K562 (cell line): ENCODE measurements around the gene KIAA1958. TPM values are rescaled to one million over a fixed set of nuclear protein-coding genes. Genes with fewer than 3 reads are reported as not detected.

Source experiments
- ATAC-seq: fragments of 200-7000 bp; cut with Tn5 transposase; 3 replicates; pipeline ENCODE4 v1.9.1; 2020; ENCODE audit warnings: moderate library complexity
- BruUV-seq: library from RNA; stranded (reverse); fragments of 400-500 nt; replicated peaks from 2 replicates; lab custom pipeline; 2021; lab: Mats Ljungman, UMichigan
- CTCF ChIA-PET: fragments of 300-600 bp; formaldehyde crosslinking; extraction: SDS; loops from one replicate; lab custom pipeline; 2021; ENCODE audit warnings: low intra/inter-chr PET ratio; lab: Yijun Ruan, JAX
- POLR2A ChIA-PET: fragments of 300-600, 350-650 bp; sonication (Branson Sonifier 250); formaldehyde crosslinking; extraction: SDS; loops from one replicate; lab custom pipeline; 2021; ENCODE audit warnings: antibody characterized with exemption, inconsistent platforms; lab: Yijun Ruan, JAX
- DNase-seq, 4 experiments: peaks; one replicate each; pipeline versions ENCODE4 v3.0.0 to v3.0.0-alpha.2; 2011 to 2018; ENCODE audit warnings: low spot score in 3 of 4, mixed read lengths in 3 of 4; ENCODE audit errors: extremely low read depth in 1 of 4
- FAIRE-seq: peaks from 2 replicates; lab custom pipeline; 2011; peaks lifted over from hg19 to GRCh38; lab: Jason Lieb, UNC
- H2AFZ ChIP-seq: 2 replicates; pipeline ENCODE4 v1.6.0; 2011; ENCODE audit warnings: low read depth, low read length, control low read depth, inconsistent platforms
- H3K27ac ChIP-seq: fragments of 200-600 bp; 3 replicates; pipeline ENCODE4 v1.8.0; 2011; ENCODE audit warnings: low read depth, mild to moderate bottlenecking, control low read depth, inconsistent platforms, low read length, moderate library complexity, mixed read lengths; ENCODE audit errors: extremely low read depth
- H3K27me3 ChIP-seq, 2 experiments: fragments of 300-600 bp in 1 of 2; 2 replicates in 1 of 2; 3 replicates in 1 of 2; pipeline versions ENCODE4 v1.6.0 to v1.8.0; 2011; ENCODE audit warnings: inconsistent platforms in 2 of 2, low read length in 2 of 2, mild to moderate bottlenecking in 1 of 2, mixed read lengths in 1 of 2, moderate library complexity in 1 of 2; ENCODE audit not compliant: control insufficient read depth in 2 of 2, insufficient read depth in 2 of 2
- H3K36me3 ChIP-seq: fragments of 300-600 bp; 3 replicates; pipeline ENCODE4 v1.8.0; 2011; ENCODE audit warnings: mild to moderate bottlenecking, low read length, inconsistent platforms; ENCODE audit not compliant: control insufficient read depth, insufficient read depth
- H3K4me1 ChIP-seq, 2 experiments: fragments of 200-600 bp in 1 of 2; replicated peaks in 1 of 2; 2 replicates in 1 of 2; 3 replicates in 1 of 2; pipeline versions ENCODE4 v1.5.1 to v1.8.0; 2011; ENCODE audit warnings: inconsistent platforms in 2 of 2, low read length in 2 of 2, mild to moderate bottlenecking in 1 of 2, mixed read lengths in 1 of 2, moderate library complexity in 1 of 2; ENCODE audit not compliant: control insufficient read depth in 2 of 2, insufficient read depth in 2 of 2
- H3K4me2 ChIP-seq: 2 replicates; pipeline ENCODE4 v1.6.1; 2011; ENCODE audit warnings: low read length, control low read depth, inconsistent platforms, mixed read lengths; ENCODE audit not compliant: insufficient read depth
- H3K4me3 ChIP-seq: fragments of 200-600 bp; sonication (generic), shearing (Covaris generic); 2 replicates; pipeline ENCODE4 v1.5.1; 2016; ENCODE audit warnings: control low read depth, inconsistent platforms
- H3K79me2 ChIP-seq: fragments of 200-600 bp; 3 replicates; pipeline ENCODE4 v1.8.0; 2011; ENCODE audit warnings: low read length, inconsistent platforms; ENCODE audit not compliant: control insufficient read depth, insufficient read depth
- H3K9ac ChIP-seq, 2 experiments: 2 replicates each; pipeline versions ENCODE4 v1.6.0 to v1.6.1; 2011; ENCODE audit warnings: low read depth in 2 of 2, low read length in 2 of 2, control low read depth in 1 of 2, inconsistent platforms in 1 of 2, mild to moderate bottlenecking in 1 of 2, mixed read lengths in 1 of 2; ENCODE audit not compliant: insufficient read depth in 1 of 2
- H3K9me1 ChIP-seq: one replicate; pipeline ENCODE4 v1.6.0; 2011; ENCODE audit warnings: inconsistent platforms, mild to moderate bottlenecking, low read length, moderate library complexity; ENCODE audit not compliant: control insufficient read depth, insufficient read depth
- H3K9me3 ChIP-seq: replicated peaks from 2 replicates; pipeline ENCODE4 v1.5.1; 2011; ENCODE audit warnings: low read depth, low read length, inconsistent platforms; ENCODE audit not compliant: control insufficient read depth, insufficient read depth
- H4K20me1 ChIP-seq: replicated peaks from 2 replicates; pipeline ENCODE4 v1.6.1; 2011; ENCODE audit warnings: low read length, inconsistent platforms, mixed read lengths; ENCODE audit not compliant: control insufficient read depth, insufficient read depth
- ELK3 ChIP-seq: fragments of 450-650 bp; formaldehyde crosslinking; IDR thresholded peaks from 2 replicates; pipeline ENCODE4 v1.4.0; 2020; ENCODE audit warnings: mild to moderate bottlenecking
- FOXJ2 ChIP-seq: fragments of 200-800 bp; sonication (Bioruptor generic); IDR thresholded peaks from 2 replicates; pipeline ENCODE4 v1.6.1; 2016; ENCODE audit warnings: missing genetic modification characterization, missing compliant biosample characterization
- FUS ChIP-seq: fragments of 200-400 bp; formaldehyde crosslinking; optimal IDR thresholded peaks from 2 replicates; pipeline ENCODE3; 2017; ENCODE audit warnings: low read depth, low read length
- GTF2A2 ChIP-seq: IDR thresholded peaks from 2 replicates; pipeline ENCODE4 v1.6.1; 2016; ENCODE audit warnings: mild to moderate bottlenecking, missing genetic modification characterization, missing compliant biosample characterization
- MCM7 ChIP-seq, 2 experiments: fragments of 450-650 bp; IDR thresholded peaks; 2 replicates each; pipeline ENCODE4 v1.6.1; 2016 to 2018
- NFIX ChIP-seq: fragments of 250-450 bp; sonication (Bioruptor Pico); IDR thresholded peaks from 2 replicates; pipeline ENCODE4 v1.4.0; 2020; ENCODE audit warnings: low read depth, mild to moderate bottlenecking, moderate library complexity
- POLR2AphosphoS2 ChIP-seq: IDR thresholded peaks from 2 replicates; pipeline ENCODE4 v1.6.1; 2012; ENCODE audit warnings: low read length, improper control_type of control experiment
- RAD21 ChIP-seq, 2 experiments: fragments of 250-450 bp in 1 of 2; fragments of 450-650 bp in 1 of 2; sonication (Bioruptor Pico) in 1 of 2; formaldehyde crosslinking in 1 of 2; IDR thresholded peaks in 1 of 2; conservative IDR thresholded peaks in 1 of 2; 2 replicates each; pipeline versions ENCODE4 v1.4.0 to v1.8.0; 2020 to 2022; ENCODE audit warnings: mild to moderate bottlenecking in 2 of 2, moderate library complexity in 1 of 2
- SRSF1 ChIP-seq: fragments of 200-400 bp; formaldehyde crosslinking; IDR thresholded peaks from 2 replicates; pipeline ENCODE4 v1.6.1; 2017; ENCODE audit warnings: mild to moderate bottlenecking, low read depth, low read length, moderate library complexity
- TAF1 ChIP-seq: IDR thresholded peaks from 2 replicates; pipeline ENCODE4 v1.6.1; 2011; ENCODE audit warnings: mild to moderate bottlenecking, low read length, moderate library complexity; ENCODE audit not compliant: insufficient read depth, control insufficient read depth, severe bottlenecking; ENCODE audit errors: extremely low read depth
- TEAD4 ChIP-seq, 2 experiments: sonication (generic) in 1 of 2; formaldehyde crosslinking in 1 of 2; IDR thresholded peaks; 2 replicates each; pipeline versions ENCODE4 v1.6.1 to v1.8.0; 2012 to 2022; ENCODE audit warnings: borderline replicate concordance in 1 of 2, inconsistent platforms in 1 of 2, low read length in 1 of 2, mild to moderate bottlenecking in 1 of 2, missing genetic modification reagents in 1 of 2
- TRIM25 ChIP-seq: fragments of 450-650 bp; IDR thresholded peaks from 2 replicates; pipeline ENCODE4 v1.7.0; 2016; ENCODE audit warnings: borderline replicate concordance
- XRCC5 ChIP-seq: fragments of 200-400 bp; formaldehyde crosslinking; IDR thresholded peaks from 2 replicates; pipeline ENCODE4 v1.6.1; 2017; ENCODE audit warnings: low read depth, mild to moderate bottlenecking, low read length
- YBX1 ChIP-seq: fragments of 450-650 bp; IDR thresholded peaks from 2 replicates; pipeline ENCODE4 v1.7.1; 2016; ENCODE audit warnings: mild to moderate bottlenecking
- ZNF639 ChIP-seq, 2 experiments: fragments of 200-800 bp in 1 of 2; sonication (Bioruptor generic) in 1 of 2; sonication (generic) in 1 of 2; formaldehyde crosslinking in 1 of 2; IDR thresholded peaks in 1 of 2; conservative IDR thresholded peaks in 1 of 2; 2 replicates each; pipeline versions ENCODE4 v1.5.0 to v1.6.1; 2016 to 2020; ENCODE audit warnings: missing compliant biosample characterization in 1 of 2, missing genetic modification characterization in 1 of 2, missing genetic modification reagents in 1 of 2
- WGBS: fragments of 100-300 bp; shearing (Covaris generic); methylation state at CpG from one replicate; pipeline ENCODE4 v1.1.6; 2016; ENCODE audit warnings: low coverage, mixed read lengths; ENCODE audit not compliant: insufficient coverage; ENCODE audit errors: missing lambda C conversion rate; 5-methylcytosine and 5-hydroxymethylcytosine counted together
- in situ Hi-C: fragments of 300-500 bp; cut with MboI; formaldehyde crosslinking; loops from 4 replicates; pipeline ENCODE4 v1.15.0; 2018; ENCODE audit warnings: inconsistent platforms, mixed read lengths
- intact Hi-C: fragments of 100-400 bp; cut with micrococcal nuclease; formaldehyde crosslinking; loops from 2 replicates; pipeline ENCODE4 v1.14.2; 2022
- polyA plus RNA-seq, 8 experiments: library from polyadenylated mRNA; depleted of rRNA in 4 of 8; stranded (reverse) in 5 of 8; unstranded in 3 of 8; fragments of >200 nt; fragmentation: Nextera tagmentation in 2 of 8; fragmentation: Illumina TruSeq in 1 of 8; extraction: Ambion mirVana in 2 of 8; extraction: Trizol in 1 of 8; gene quantifications; 2 replicates each; pipeline versions ENCODE4 v1.2.1 to v1.2.3, GENCODE V29; 2011 to 2014; ENCODE audit warnings: inconsistent platforms in 1 of 8, missing spikeins in 1 of 8
- total RNA-seq, 7 experiments: library from RNA; depleted of rRNA in 6 of 7; stranded (reverse); fragments of >200 nt in 6 of 7; fragmentation: Illumina TruSeq in 2 of 7; extraction: Trizol in 2 of 7; gene quantifications; 2 replicates each; pipeline versions ENCODE4 v1.2.1 to v1.2.3, GENCODE V29; 2011 to 2021; ENCODE audit warnings: low replicate concordance in 1 of 7

The KIAA1958 gene
- total and polyA plus RNA-seq, 9 of the 15 experiments (the other 6 are each of a cell fraction or from before 2014, with no cell fraction given), result 1.1 to 16.0 (median 10.1) TPM

- no peaks in the 10 kb centered on the region for H3K9me1 ChIP-seq
- TF ChIP-seq FUS, result no peak
- no peak for TF ChIP-seq ELK3
- TF ChIP-seq SRSF1, result no peak
- TF ChIP-seq TRIM25, result no peak
- no peak for TF ChIP-seq FOXJ2 (tag)
- TF ChIP-seq YBX1, result no peak
- TF ChIP-seq RAD21 (CRISPR knock-in tag; conservative IDR thresholded peaks at IDR 0.05 in 1 of 2, IDR thresholded peaks at IDR 0.05 in 1 of 2), result no peak
- no peak for TF ChIP-seq MCM7 (IDR thresholded peaks at IDR 0.05)
- no peak for TF ChIP-seq TEAD4 (IDR thresholded peaks at IDR 0.05; ENCODE audit: low read length)
- no peak for TF ChIP-seq TEAD4 (CRISPR knock-in tag; IDR thresholded peaks at IDR 0.05; ENCODE audit: borderline replicate concordance)
- no peak for TF ChIP-seq NFIX (CRISPR knock-in tag)
- no peak for TF ChIP-seq POLR2AphosphoS2
- TF ChIP-seq XRCC5, result no peak
- TF ChIP-seq TAF1, result no peak
- no peak for TF ChIP-seq GTF2A2
- TF ChIP-seq ZNF639 (CRISPR knock-in tag; conservative IDR thresholded peaks at IDR 0.05 in 1 of 2, IDR thresholded peaks at IDR 0.05 in 1 of 2), result no peak
Measured at GRCh38 chr9:112608851-112609250, 122.2 kb downstream of the KIAA1958 start.

More at GRCh38 chr9:112608851-112609250, 122.2 kb downstream of the KIAA1958 start:
- ChIA-PET CTCF (no interaction called here), POLR2A (interaction anchor here (0.7 to 1.7 kb wide), 4 partner anchors 11 to 118 kb away, joined by 3 to 5 read pairs (median 3); no protein-coding TSS in a partner anchor)
- Histone ChIP-seq H3K27ac (no peak overlapping the region), H3K4me3 (no peak overlapping the region), H3K27me3 (no peaks in the 10 kb centered on the region), H4K20me1 (0 out of 2 replicates have a peak, but pooled peaks cover 4% of the 10 kb centered on the region), H3K36me3 (no peaks in the 10 kb centered on the region), H3K9ac (no peak overlapping the region), H2AFZ (no peak overlapping the region), H3K4me2 (no peak overlapping the region), H3K9me3 (no peaks in the 10 kb centered on the region), H3K4me1 (no peaks in the 10 kb centered on the region), H3K79me2 (no peaks in the 10 kb centered on the region)
- ATAC-seq (no peak), FAIRE-seq (no peak), DNase-seq (no peak)
- in situ Hi-C loops (no loop called here), intact Hi-C loops (no loop called here)
- 100% methylated on average over 1 of the region's 1 CpG for WGBS
- no TSS peak for BruUV-seq
